Activated CD8-positive, alpha-beta T cell treated with anti-CD3 and anti-CD28 coated beads for 36 hours (primary cell): Measurements from ENCODE around the gene ZBTB37. TPM values are rescaled to one million over a fixed set of nuclear protein-coding genes. Genes with fewer than 3 reads are reported as not detected.
A peak's percentile ranks its signal among the peaks of the same experiment; 100 is the strongest.
"Not testable (repeated sequence)": the region's sequence is repeated elsewhere in the genome, so short reads cannot be mapped to it uniquely, and the experiment has no call there.

ENCODE experiments used
- ATAC-seq: fragments of 200-7000 bp; cut with Tn5 transposase; one replicate; pipeline ENCODE4 v1.10.0; 2021; ENCODE audit warnings: mild to moderate bottlenecking, moderate library complexity
- CTCF ChIA-PET: fragments of 350-600 bp; sonication (Branson Sonifier 250); formaldehyde crosslinking; loops from one replicate; lab custom pipeline; 2021; ENCODE audit warnings: antibody characterized with exemption; lab: Charles Lee
- POLR2A ChIA-PET: fragments of 350-600 bp; sonication (Branson Sonifier 250); formaldehyde crosslinking; loops from one replicate; lab custom pipeline; 2021; ENCODE audit warnings: antibody characterized with exemption; lab: Charles Lee
- DNase-seq: peaks from one replicate; pipeline ENCODE4 v3.0.0-alpha.2; 2020
- H3K27ac Mint-ChIP-seq: one replicate; pipeline ENCODE4 v1.8.0; 2021; ENCODE audit warnings: mild to moderate bottlenecking, mixed read lengths
- H3K27me3 Mint-ChIP-seq: one replicate; pipeline ENCODE4 v1.8.0; 2021; ENCODE audit warnings: mixed read lengths
- H3K36me3 Mint-ChIP-seq: one replicate; pipeline ENCODE4 v1.8.0; 2021; ENCODE audit warnings: low read depth, mixed read lengths
- H3K4me1 Mint-ChIP-seq: one replicate; pipeline ENCODE4 v1.8.0; 2021; ENCODE audit warnings: low read depth, mixed read lengths
- H3K4me3 Mint-ChIP-seq: one replicate; pipeline ENCODE4 v1.8.0; 2021; ENCODE audit warnings: mild to moderate bottlenecking, moderate library complexity, mixed read lengths
- H3K9me3 Mint-ChIP-seq: one replicate; pipeline ENCODE4 v1.8.0; 2021; ENCODE audit warnings: mixed read lengths
- CTCF ChIP-seq: fragments of 200-600 bp; IDR thresholded peaks from one replicate; pipeline ENCODE4 v1.8.0; 2022; ENCODE audit warnings: antibody characterized with exemption, mild to moderate bottlenecking
- intact Hi-C: fragments of 100-400 bp; cut with micrococcal nuclease; formaldehyde crosslinking; loops from one replicate; pipeline ENCODE4 v1.10.0; 2022
- total RNA-seq, 2 experiments: library from RNA; stranded (reverse); gene quantifications; one replicate each; pipeline ENCODE4 v1.2.3, GENCODE V29; 2021

The ZBTB37 gene
- total RNA-seq, 2 experiments from 2014 or later: 7.6 to 7.9 TPM

GRCh38 chr1:173860065-173860464 lies 8.1 kb upstream of the ZBTB37 start:
- peaks cover 18% of the 10 kb centered on the region for H3K4me1 Mint-ChIP-seq
- DNase-seq: no peak
- TF ChIP-seq CTCF: no peak
- ATAC-seq: no peak
- H3K4me3 Mint-ChIP-seq: no peak overlapping the region
- POLR2A ChIA-PET: interaction anchor here (0.5 to 7.2 kb wide), 11 partner anchors 7 to 305 kb away, joined by 3 to 56 read pairs (median 5); partner anchors contain the start of gene ZBTB37
- H3K9me3 Mint-ChIP-seq: no peaks in the 10 kb centered on the region
- CTCF ChIA-PET: interaction anchor here (0.7 to 1.8 kb wide), 4 partner anchors 8 to 429 kb away, joined by 3 to 5 read pairs (median 3); partner anchors contain the start of gene DARS2
- intact Hi-C loops: no loop called here
- no peaks in the 10 kb centered on the region for H3K27me3 Mint-ChIP-seq
- H3K27ac Mint-ChIP-seq: peak overlapping the region; percentile 2
- H3K36me3 Mint-ChIP-seq: peaks cover 50% of the 10 kb centered on the region

DNA sequence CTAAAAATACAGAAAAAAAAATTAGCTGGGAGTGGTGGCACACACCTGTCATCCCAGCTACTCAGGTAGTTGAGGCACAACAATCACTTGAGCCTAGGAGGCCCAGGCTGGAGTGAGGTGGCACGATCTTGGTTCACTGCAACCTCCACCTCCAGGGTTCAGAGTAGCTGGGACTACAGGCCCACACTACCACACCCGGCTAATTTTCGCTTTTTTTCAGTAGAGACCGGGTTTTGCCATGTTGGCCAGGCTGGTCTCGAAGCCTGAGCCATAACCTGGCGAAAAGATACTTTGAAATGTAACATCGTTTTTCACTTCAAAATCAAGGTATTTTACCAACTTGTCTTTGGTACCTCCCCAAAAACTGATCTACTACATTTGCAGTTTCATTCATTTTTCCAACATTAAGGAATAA lies 6.4 kb upstream of the ZBTB37 start:
- H3K36me3 Mint-ChIP-seq: peaks cover 59% of the 10 kb centered on the region
- DNase-seq (peak; percentile 18), ATAC-seq (peak; percentile 15)
- intact Hi-C loops: no loop called here
- no peaks in the 10 kb centered on the region for H3K9me3 Mint-ChIP-seq
- H3K27me3 Mint-ChIP-seq: no peaks in the 10 kb centered on the region
- POLR2A ChIA-PET: interaction anchor here (0.9 to 7.2 kb wide), 9 partner anchors 8 to 68 kb away, joined by 3 to 56 read pairs (median 7); partner anchors contain the start of gene ZBTB37
- no peak for TF ChIP-seq CTCF
- peak overlapping the region; percentile 20 for H3K4me3 Mint-ChIP-seq
- CTCF ChIA-PET: interaction anchor here (1.1 kb wide), 1 partner anchor 35 kb away, joined by 3 read pairs; no protein-coding TSS in a partner anchor
- H3K27ac Mint-ChIP-seq: peak overlapping the region; percentile 97
- peaks cover 26% of the 10 kb centered on the region for H3K4me1 Mint-ChIP-seq

DNA sequence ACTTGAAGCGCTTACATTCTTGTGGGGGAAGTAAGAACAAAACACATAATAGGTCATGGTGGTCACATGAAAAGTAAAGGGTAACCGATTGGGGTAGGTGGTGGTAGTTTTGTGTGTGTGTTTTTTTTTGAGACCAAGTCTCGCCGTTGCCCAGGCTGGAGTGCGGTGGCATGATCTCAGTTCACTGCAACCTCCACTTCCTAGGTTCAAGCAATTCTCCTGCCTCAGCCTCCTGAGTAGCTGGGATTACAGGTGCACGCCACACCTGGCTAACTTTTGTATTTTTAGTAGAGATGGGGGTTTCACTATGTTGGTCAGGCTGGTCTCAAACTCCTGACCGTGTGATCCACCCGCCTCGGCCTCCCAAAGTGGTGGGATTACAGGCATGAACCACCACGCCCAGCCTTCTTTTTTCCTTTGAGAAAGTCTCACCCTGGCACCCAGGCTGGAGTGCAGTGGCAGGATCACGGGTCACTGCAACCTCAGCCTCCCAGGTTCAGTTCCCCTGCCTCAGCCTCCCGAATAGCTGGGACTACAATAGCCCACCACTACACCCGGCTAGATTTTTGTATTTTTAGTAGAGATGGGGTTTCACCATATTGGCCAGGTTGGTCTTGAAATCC lies 5.9 kb upstream of the ZBTB37 start:
- Mint-ChIP-seq H3K4me1 (peaks cover 26% of the 10 kb centered on the region), H3K4me3 (peak overlapping the region; percentile 35), H3K27ac (peak overlapping the region; percentile 97), H3K36me3 (peaks cover 64% of the 10 kb centered on the region)
- H3K27me3 Mint-ChIP-seq, H3K9me3 Mint-ChIP-seq, intact Hi-C loops: not testable (repeated sequence)
- ATAC-seq (peak; percentile 19), DNase-seq (peak; percentile 31)
- POLR2A ChIA-PET: interaction anchor here (0.6 to 7.2 kb wide), 12 partner anchors 8 to 291 kb away, joined by 3 to 56 read pairs (median 4); partner anchors contain the start of gene ZBTB37
- CTCF ChIA-PET: interaction anchor here (1.1 kb wide), 1 partner anchor 36 kb away, joined by 3 read pairs; no protein-coding TSS in a partner anchor

DNA sequence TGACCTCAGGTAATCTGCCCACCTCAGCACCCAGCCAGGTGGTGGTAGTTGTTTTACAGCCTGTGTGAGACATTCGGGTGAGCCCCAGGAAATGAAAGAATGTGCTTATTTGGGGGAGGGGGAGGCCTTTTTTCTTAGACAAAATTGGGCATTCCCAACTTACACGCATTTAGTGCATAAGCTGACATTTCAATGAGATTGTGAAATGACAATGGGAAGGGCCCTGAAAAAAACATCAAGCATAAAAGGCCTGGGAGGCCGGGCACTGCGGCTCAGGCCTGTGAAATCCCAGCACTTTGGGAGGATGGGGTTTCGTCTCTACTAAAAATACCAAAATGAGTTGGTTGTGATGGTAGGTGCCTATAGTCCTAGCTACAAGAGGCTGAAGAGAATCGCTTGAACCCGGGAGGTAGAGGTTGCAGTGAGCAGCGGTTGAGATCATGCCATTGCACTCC lies 5.4 kb upstream of the ZBTB37 start:
- no peaks in the 10 kb centered on the region for H3K27me3 Mint-ChIP-seq
- no peak for ATAC-seq
- peak overlapping the region; percentile 97 for H3K27ac Mint-ChIP-seq
- H3K4me1 Mint-ChIP-seq: peaks cover 26% of the 10 kb centered on the region
- peaks cover 64% of the 10 kb centered on the region for H3K36me3 Mint-ChIP-seq
- TF ChIP-seq CTCF: no peak
- no peaks in the 10 kb centered on the region for H3K9me3 Mint-ChIP-seq
- ChIA-PET POLR2A (interaction anchor here (0.6 to 7.2 kb wide), 10 partner anchors 10 to 443 kb away, joined by 3 to 56 read pairs (median 4); partner anchors contain the start of genes CENPL and DARS2), CTCF (interaction anchor here (1.2 kb wide), 1 partner anchor 57 kb away, joined by 3 read pairs; no protein-coding TSS in a partner anchor)
- H3K4me3 Mint-ChIP-seq: peak overlapping the region; percentile 95
- peak; percentile 39 for DNase-seq
- intact Hi-C loops: no loop called here

GRCh38 chr1:173863224-173864161 lies 4.7 kb upstream of the ZBTB37 start:
- intact Hi-C loops: no loop called here
- Mint-ChIP-seq H3K27me3 (no peaks in the 10 kb centered on the region), H3K27ac (peak overlapping the region; percentile 97), H3K4me3 (peak overlapping the region; percentile 95), H3K4me1 (peaks cover 26% of the 10 kb centered on the region), H3K9me3 (no peaks in the 10 kb centered on the region), H3K36me3 (peaks cover 62% of the 10 kb centered on the region)
- DNase-seq (no peak), ATAC-seq (no peak)
- POLR2A ChIA-PET: interaction anchor here (0.6 to 7.2 kb wide), 14 partner anchors 11 to 444 kb away, joined by 3 to 56 read pairs (median 3); partner anchors contain the start of genes CENPL and DARS2
- TF ChIP-seq CTCF: no peak
- CTCF ChIA-PET: interaction anchor here (1.2 kb wide), 1 partner anchor 56 kb away, joined by 3 read pairs; no protein-coding TSS in a partner anchor
